ENCODE data around the gene ARSJ.

Gene ARSJ

GRCh38 chr4:113893546-113893945, 85.9 kb downstream of the ARSJ start:
- peak in 2 of 3 donors; percentile 31 to 39 for DNase-seq

- DNase-seq, result no peak
Measured at GRCh38 chr4:113888006-113888405, 91.4 kb downstream of the ARSJ start.

- DNase-seq, result no peak
Measured at GRCh38 chr4:113885291-113885690, 94.2 kb downstream of the ARSJ start.

- DNase-seq, result no peak
Measured at GRCh38 chr4:113884655-113885054, 94.8 kb downstream of the ARSJ start.

- no peak for DNase-seq
Measured at GRCh38 chr4:113882668-113883067, 96.8 kb downstream of the ARSJ start.

GRCh38 chr4:113881256-113881655, 98.2 kb downstream of the ARSJ start:
- no peak for DNase-seq

- no peak for DNase-seq
Measured at GRCh38 chr4:113880240-113881028, 99.0 kb downstream of the ARSJ start.

- no peak for DNase-seq
Measured at GRCh38 chr4:113878668-113879067, 100.8 kb downstream of the ARSJ start.

GRCh38 chr4:113874480-113874879, 105.0 kb downstream of the ARSJ start:
- DNase-seq, result no peak

GRCh38 chr4:113873508-113873907, 105.9 kb downstream of the ARSJ start:
- DNase-seq, result no peak

GRCh38 chr4:113872426-113873260, 106.8 kb downstream of the ARSJ start:
- DNase-seq, result no peak

- no peak for DNase-seq
Measured at GRCh38 chr4:113871080-113871479, 108.4 kb downstream of the ARSJ start.

- peak; percentile 47 to 52 (median 48) for DNase-seq
Measured at GRCh38 chr4:113869743-113870375, 109.6 kb downstream of the ARSJ start.

- no peak for DNase-seq
Measured at GRCh38 chr4:113866611-113867010, 112.8 kb downstream of the ARSJ start.

- no peak for DNase-seq
Measured at GRCh38 chr4:113858924-113859323, 120.5 kb downstream of the ARSJ start.

- DNase-seq, result no peak
Measured at GRCh38 chr4:113851816-113852215, 127.6 kb downstream of the ARSJ start.
